Fibroblast of skin of back (primary cell): ENCODE measurements around the gene RNASE8.
A peak's percentile ranks its signal among the peaks of the same experiment; 100 is the strongest.

ENCODE experiments used
- DNase-seq: peaks from one replicate; pipeline ENCODE4 v3.0.0-alpha.2; 2013

The RNASE8 gene

DNA sequence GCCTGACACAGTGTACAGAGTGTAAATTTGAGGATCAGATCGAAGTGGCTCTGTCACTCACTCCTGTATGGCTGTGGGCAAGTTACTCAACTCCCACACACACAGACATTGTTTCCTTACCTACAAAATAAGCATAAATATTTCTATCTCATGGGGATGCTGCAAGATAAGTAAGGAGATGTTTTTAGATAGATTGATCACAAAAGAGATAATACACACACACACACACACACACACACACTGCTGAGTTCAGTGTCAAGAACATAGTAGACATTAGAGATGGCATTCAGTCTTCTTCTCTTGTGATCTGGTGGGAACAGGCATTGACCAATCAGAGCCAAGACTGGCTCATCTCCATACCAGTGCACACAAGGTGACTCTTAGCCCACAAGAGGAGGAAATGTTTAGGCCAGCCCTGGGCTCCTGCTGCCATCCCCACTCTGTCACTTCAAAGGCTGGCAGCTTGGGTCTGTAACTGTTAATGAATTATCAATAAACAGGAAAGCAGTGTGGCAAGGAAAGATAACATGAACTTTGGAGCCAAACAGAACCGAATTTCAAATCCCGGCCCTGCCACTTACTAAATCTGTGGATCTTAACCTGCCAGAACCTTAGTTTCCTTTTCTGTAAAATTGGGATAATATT is 3.4 kb upstream of the RNASE8 start:
- DNase-seq: no peak

DNA sequence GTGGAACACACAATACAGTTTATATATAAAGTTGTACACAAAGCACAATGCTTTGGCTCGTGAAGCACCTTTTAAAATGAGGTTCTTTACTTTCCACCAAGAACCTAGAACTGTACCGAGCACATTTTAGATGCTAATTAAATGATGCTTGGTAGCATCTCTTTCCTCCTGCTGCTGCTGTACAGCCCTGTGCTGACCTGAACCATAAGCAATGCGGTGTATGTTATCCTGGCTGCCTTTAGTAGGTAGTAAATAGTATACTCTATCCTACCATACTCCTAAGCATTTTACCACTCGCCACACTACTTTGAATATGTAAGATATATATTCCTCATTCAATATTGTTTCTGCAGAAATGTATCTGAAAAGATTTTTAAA is 2.9 kb upstream of the RNASE8 start:
- no peak for DNase-seq

DNA sequence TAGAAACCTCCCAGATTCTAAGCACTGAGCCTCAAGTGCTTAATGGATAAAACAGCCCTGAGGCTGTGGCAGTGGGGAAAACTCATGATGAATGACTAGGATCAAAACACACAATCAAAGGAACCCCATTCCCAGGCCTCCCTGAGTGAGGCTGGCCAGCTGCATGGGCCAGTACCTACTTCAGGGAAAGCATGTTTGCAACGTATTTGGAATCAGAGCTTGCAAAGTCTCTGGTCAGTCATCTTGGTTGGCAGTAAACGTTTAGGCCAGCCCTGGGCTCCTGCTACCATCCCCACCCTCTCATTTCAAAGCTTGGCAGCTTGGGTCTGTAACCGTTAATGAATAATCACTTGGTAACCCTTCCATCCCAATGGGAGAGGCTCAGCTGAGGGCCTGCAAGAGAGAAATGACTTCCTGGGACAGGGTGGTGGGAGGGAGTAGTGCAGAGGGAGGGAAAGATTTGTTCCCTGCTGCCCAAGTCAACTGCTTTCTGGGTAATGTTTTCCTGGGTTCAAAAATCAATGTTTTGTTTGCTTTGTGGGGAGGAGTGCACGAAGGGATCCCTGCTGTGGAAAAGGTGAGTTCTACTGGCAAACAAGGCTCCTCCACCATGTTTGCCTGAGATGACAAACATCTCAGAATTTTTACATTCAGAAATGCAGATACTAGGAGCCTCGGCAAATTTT is 2.0 kb upstream of the RNASE8 start:
- no peak for DNase-seq

DNA sequence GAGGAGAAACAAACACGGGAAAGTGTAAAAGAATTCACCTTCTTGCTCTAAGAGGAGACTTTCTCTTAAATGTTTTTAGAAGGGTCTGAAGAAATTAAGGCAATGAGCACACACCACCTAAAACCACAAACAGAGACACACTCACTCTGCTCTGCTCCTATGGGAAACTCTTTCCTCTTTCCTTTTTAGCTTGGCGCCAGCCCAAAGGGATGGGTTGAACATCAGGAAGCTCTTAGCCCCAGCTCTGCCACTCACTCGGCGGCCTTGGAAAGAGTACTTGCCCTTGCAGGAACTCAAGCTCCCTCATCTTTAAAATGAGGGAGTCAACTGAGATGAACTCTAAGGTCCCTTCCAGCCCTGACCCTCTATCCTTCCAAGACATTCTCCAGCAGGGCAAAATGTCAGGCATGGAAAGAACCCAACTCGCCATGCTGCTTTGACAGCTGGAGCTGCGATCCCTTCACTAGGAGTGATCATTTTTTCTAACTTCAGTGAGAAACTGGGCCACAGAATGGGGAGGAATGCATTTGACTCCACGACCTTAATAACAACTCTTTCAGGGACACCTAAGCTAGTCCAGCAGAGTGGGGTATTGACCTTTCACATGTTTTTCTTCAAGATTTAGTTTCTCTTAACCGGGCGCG is 980 bp upstream of the RNASE8 start:
- peak; percentile 60 for DNase-seq

DNA sequence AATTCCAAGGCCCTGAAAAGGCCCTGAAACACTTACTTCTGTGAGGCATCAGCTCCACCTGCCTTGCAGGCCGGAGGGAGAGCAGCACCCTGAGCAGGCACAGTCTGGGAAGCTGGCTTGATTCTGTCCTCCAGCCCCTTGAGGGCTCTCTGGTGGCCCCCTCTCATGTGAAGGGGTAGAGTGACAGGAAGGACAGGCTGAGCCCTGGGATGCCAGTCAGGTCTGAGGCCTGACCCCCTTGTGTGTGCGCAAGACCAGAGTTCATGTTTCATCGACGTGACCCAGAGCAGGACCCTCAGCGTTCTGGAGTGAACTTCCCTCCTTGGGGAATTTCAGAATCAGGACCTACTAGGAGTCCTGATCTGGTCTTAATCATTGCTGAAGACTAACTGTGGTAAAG is 1.3 kb downstream of the RNASE8 start:
- no peak for DNase-seq

DNA sequence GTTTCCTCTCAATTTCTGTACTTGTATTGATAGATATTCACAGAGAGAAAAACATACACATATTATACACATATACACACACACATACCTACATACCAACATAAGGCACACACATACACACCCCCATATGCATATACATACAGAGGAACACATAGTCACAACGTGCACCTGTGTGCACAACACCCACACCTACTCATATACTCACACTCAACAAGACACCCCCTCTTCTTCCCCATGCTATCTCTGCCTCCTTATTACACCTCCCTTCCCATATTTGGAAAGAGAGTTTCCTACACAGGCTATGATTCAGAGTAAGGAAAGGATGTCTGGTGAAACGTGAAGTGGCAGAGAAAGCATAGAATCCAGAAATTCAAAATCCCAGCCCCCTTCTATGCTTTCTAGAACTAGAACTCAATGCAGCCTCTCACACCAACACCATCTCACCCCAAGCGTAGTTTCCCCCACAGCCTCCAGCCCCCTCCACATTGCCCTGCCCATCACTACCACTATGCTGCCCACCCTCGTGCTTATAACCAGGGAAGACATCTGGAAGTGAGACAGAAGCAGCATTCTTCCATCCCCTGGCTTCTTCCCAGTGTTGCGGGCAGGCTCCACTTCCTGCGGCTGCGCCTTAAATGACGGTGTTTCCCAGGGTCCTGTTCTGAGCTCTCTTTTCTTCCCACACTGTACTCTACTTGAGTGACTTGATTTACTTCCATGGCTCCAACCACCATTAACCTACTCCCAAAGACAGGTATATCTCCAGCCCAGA is 2.4 kb downstream of the RNASE8 start:
- DNase-seq: peak; percentile 32

DNA sequence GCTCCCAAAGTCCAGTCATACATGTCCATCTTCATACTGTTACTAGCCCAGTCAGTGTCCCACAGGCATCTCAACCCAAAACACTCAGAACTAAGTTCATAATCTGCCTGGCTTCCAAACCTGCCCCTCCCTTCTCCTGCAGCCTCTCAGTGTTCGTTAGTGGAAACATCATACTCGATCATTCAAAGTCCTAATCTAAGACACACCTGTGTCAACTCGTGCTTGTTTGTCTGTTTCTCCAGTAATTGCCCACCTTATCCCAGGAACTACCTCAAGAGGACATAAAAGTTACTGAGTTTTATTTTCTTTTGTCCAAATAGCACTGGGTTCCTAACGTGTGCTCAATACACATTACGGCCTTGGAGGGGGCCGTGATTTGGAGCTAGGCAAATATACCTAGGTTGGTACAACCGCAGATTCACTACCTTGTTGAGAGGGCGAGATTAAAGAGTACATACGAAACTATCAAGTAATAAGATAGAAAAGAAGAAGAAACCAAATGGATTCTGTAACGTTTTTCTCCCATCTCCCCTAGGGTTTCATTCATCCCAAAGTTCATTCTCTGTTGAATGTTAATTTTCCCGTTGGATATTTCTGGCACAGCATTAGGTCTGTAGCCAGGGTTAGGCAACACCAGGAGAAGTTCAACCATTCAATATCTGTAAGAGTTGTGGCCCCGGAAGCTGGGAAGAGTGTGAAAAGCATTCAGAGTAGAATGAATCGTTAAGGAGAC is 3.2 kb downstream of the RNASE8 start:
- no peak for DNase-seq

DNA sequence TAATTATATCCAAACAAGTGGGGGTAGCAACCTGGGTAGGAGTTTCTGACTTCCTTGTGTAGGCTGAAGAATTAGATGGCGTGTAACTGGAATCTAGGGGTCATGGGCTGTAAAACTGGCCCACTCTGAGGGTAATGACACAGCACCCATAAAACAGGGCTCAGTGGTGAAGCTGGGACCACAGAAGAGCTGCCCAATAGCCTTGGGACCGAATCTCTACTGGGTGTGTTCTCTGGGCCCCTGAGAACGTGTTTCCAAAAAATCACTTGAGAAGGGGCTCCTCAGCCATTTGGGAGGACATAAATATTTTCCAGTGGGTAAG is 3.7 kb downstream of the RNASE8 start:
- no peak for DNase-seq

DNA sequence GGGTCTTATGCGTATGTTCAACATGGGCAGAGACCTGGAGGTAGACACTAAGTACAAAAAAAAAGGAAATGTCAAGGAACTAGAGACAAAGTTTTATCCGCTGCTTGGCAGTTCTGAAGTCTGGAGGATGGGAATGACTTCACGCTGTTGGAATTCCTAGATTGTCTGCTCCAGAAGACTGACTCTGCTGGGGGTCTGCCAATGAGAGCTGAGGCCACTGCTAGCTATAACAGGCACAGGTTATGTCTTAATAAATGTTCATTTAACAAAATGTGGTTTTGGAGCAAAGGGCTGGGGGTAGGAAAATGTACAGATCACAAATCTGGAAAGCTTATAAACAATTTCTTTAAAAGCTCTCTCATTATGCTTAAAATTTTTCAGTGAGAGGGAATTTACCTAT is 5.9 kb downstream of the RNASE8 start:
- peak; percentile 92 for DNase-seq

DNA sequence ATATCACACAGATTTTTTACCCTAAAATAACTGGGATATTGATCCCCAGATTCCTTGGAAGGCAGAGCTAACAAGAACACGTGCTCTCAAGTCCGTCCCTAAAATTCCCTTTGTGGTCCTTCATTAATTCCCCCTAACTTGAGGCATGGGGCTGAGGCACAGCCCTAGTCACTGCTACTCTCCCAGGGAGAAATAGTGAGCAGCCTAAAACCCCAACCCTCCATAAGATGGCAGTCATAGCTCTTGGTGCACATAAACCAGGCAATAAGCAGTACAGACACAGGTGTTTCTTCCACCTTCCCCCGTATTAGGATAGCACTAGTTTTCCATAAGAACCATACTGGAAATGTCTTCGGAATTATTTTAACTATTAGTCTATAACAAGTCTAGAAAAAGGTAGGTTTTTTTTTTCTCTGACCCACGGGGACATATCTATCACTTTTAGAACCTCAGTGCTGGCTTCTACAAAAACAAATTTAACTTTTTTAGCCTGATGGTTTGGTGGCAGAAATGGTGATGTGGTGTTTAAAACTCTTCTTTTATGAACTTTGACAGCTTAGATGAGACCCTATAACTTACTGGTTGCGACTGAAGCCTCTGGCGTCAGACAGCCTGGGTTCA is 9.4 kb downstream of the RNASE8 start:
- no peak for DNase-seq

DNA sequence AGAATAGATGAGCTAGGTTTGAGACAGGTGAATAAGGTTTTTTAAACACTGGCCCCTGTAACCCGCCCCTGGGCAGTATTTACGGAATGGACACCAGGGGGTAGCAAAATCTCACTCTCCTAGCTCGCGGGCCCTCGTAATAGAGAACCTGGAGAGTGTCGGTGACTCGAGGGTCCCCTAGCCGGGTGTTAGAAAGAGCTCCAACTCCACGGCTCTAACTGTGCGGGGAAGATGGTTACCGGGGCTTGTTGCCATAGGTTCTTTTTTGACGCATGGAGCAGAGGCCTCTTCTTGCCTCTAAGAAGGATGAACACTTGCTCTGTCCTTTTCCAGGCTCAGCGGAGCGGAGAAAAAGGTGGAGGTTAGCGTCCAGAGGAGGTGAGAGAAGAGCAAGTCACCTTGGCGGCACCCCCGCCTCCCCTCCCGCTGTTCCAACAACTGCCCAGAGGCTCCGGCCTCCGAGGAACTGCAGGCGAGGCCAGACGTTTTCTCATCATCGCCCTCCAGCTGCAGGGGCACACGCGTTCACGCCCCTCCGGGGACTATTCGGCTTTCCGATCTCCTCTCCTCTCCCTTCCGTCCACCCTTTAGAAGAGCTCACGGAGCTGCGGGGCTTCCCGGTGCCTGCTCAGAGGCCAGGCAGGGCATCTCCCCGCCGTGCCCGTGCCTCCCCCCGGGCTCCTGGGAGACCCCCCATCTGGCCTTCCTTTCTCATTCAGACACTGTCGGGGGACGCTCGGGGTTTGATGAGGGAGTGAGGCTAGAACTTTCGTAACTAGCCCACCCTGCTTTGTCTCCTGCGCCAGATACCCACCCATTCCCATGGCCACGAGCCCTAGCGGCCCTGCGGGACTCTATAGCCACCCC is 11.1 kb downstream of the RNASE8 start:
- peak; percentile 64 for DNase-seq

DNA sequence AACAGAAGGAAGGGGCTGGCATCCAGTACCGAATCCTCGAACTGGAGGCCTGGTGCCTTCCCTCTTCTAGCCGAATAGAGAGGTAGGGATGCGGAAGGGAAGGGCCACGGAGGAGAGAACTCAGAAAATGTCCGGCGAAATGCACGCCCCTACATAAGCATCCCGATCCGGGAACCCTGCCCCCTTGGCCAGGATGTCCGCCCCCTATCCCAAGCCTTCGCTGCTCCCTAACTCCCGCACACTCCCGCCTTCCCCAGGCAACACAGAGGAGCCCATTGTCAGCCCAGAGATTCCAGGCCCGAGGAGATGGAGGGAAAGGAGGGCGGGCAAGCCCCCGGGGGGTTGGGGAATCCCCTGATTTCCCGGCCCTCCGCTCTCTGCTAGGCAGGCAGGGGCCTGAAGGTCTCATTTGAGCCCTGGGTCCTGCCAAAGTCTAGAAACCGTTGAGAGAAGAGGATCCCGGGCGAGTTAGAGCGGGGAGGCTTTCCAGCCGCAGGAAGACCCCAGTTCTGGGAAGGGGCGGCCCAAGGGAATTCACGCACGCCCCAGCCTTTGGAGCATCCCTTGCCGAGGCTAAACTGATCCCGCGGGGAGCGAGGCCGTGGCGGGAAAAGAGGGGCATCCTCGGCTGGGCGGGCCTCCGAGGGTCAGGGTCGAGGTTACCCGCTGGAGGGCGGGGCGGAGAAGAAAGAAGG is 11.9 kb downstream of the RNASE8 start:
- peak; percentile 43 for DNase-seq

DNA sequence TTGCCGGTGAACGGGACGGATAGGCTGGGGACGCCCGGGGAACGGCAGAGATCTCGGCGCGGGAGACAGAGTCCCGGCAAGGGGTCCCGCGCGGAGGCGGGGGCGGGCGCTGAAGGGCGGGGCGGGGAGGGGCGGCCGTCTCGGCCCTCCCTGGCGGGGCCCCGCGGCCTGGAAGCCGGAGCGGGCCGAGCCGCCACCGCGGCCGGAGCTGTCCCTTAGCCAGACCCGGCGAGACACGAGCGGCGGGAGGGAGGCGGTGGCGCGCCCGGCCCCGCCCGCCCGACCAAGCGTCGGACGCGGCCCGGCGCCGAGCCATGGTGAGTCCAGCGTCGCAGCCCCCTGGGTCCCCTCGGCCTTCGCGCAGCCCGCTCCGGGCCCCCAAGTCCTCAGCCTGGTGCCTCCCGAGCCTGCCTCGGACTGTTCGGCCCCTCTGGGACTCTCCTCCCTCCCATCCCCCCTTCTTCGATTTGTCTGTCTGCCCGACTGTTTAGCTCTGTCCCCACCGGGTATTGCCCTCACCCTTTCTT is 12.5 kb downstream of the RNASE8 start, which contains the start of gene ARHGEF40:
TSS of gene ARHGEF40 (plus strand) at position 222 of the 527 bp plus-strand sequence. CDS start at position 315, 93 bp downstream.
- DNase-seq: peak; percentile 68

DNA sequence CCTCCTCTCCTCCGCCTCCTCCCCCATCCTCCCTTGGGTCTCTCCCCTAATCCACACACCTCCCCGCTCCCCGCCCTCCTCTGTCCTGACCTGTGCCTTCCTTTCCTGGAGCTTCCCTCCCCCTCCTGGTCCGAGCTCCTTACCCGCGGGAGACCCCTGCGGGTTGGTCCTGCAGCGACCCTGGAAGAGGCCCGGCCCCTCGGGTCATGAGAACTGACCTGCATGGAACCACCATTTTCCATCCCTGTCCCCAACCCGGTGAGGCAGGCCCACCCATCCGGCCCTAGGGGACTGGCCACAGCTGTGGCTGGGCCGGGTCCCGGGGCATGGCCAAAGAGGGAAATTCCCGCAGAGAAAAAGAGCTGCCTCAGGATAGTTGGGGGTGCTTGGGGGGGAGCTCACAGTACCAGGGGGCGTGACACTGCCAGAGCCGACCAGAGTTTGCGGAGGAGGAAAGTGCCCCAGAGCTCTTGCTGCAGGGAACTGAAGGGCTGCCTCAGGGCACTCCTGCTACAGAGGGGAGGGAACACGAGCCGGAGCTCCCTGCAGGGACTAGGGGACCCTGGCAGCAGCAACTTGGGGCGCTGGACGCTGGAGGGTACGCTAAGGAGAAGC is 13.1 kb downstream of the RNASE8 start:
- DNase-seq: peak; percentile 48

DNA sequence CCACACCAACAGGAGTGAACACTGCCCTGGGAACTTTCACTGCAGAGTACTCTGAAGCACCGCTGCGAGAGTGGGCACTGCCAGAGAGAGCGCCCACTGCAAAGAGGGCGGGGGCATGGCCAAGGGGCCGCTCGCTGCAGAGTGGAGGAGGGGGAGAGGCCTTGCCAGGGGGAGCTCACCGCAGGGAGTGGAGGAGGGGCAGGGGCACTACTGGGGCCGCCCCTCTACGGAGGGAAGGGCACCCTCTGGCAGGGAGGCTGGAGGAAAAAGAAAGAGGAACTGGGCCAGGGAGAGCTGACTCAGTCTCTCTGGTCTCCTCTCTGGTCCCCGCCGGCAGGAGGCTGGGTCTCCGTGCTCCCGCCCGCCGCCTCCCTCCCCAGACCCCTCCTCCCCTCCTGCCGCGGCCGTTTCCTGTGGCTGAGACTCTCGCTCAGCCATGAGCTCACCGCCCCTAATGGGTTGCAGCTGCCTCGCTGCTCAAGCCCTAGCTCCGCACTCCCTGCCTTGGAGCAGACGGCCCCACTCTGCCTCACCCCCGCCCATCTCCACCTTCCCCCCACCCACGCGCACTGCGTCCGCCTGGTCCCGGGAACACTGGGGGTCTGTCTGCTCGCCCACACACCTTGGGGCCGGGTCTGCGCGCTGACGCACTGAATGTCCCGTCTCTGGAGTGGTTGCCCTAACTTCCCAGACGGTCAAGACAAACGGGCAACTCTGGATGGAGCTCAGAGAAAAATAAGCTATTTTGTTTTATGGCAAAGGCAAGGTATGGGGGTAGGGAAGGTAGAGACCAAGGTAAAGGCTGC is 13.8 kb downstream of the RNASE8 start:
- DNase-seq: peak; percentile 97

DNA sequence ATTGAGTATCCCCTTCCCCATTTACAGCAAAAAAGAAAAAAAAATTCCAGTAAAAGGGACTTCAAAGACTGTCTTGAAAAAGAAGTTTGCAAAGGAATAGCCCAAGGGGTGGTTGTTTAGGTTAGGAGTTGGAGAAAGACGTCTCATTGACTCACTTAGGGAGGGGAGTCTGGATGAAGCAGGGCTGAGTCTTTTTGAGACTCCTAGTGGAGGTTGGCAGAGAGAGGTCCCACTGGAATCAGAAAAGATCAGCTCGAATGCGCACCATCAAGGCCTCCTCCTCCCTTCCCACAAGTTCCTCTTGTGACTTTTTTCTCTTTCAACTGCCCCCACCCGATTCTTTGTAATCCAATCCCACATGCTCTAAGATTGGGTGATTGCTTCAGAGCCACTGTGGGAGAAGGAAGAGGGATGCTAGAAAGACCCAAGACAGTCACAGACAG is 14.4 kb downstream of the RNASE8 start:
- DNase-seq: peak; percentile 81

DNA sequence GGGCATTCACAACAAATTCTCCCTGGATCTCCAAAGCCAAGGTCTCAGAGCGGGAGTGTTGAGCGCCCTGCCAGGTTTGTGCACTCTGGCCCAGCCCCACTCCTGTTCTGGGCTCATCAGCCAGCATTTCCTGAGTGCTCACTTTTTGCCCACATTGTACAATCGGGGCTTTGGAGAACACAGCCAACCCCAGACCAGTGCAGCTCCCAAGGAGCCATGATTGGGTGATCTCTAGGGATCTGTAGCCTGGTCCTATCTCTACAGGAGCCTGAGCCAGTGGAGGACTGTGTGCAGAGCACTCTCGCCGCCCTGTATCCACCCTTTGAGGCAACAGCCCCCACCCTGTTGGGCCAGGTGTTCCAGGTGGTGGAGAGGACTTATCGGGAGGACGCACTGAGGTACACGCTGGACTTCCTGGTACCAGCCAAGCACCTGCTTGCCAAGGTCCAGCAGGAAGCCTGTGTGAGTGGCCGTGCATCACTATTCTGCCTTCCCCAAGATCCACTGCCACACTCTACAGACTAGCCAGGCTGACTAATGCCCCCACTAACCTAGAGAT is 15.2 kb downstream of the RNASE8 start:
- no peak for DNase-seq

DNA sequence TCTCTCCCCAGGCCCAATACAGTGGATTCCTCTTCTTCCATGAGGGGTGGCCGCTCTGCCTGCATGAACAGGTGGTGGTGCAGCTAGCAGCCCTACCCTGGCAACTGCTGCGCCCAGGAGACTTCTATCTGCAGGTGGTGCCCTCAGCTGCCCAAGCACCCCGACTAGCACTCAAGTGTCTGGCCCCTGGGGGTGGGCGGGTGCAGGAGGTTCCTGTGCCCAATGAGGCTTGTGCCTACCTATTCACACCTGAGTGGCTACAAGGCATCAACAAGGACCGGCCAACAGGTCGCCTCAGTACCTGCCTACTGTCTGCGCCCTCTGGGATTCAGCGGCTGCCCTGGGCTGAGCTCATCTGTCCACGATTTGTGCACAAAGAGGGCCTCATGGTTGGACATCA is 16.3 kb downstream of the RNASE8 start:
- no peak for DNase-seq
